K562 (cell line): ENCODE measurements around the gene ARHGEF25. TPM values are rescaled to one million over a fixed set of nuclear protein-coding genes. Genes with fewer than 3 reads are reported as not detected.

ENCODE experiments used
- BCOR ChIP-seq: fragments of 450-650 bp; IDR thresholded peaks from 2 replicates; pipeline ENCODE4 v1.6.1; 2016
- CEBPG ChIP-seq, 3 experiments: fragments of 200-800 bp in 1 of 3; sonication (Bioruptor generic) in 1 of 3; sonication (generic) in 1 of 3; formaldehyde crosslinking in 1 of 3; IDR thresholded peaks in 2 of 3; conservative IDR thresholded peaks in 1 of 3; 2 replicates each; pipeline versions ENCODE4 v1.6.1 to v1.8.0; 2016 to 2022; ENCODE audit warnings: missing compliant biosample characterization in 2 of 3, missing genetic modification characterization in 2 of 3, mild to moderate bottlenecking in 1 of 3, missing genetic modification reagents in 1 of 3
- FOXA3 ChIP-seq, 2 experiments: fragments of 450-650 bp in 1 of 2; sonication (generic) in 1 of 2; formaldehyde crosslinking; IDR thresholded peaks in 1 of 2; conservative IDR thresholded peaks in 1 of 2; 2 replicates each; pipeline versions ENCODE4 v1.4.0 to v1.8.0; 2020 to 2022; ENCODE audit warnings: mild to moderate bottlenecking in 2 of 2, missing genetic modification reagents in 1 of 2
- NFXL1 ChIP-seq: fragments of 450-650 bp; formaldehyde crosslinking; IDR thresholded peaks from 2 replicates; pipeline ENCODE4 v1.4.0; 2021; ENCODE audit warnings: mild to moderate bottlenecking
- NR1H2 ChIP-seq: sonication (generic); formaldehyde crosslinking; IDR thresholded peaks from 2 replicates; pipeline ENCODE4 v1.4.0; 2020; ENCODE audit warnings: mild to moderate bottlenecking, missing genetic modification reagents
- ZNF184 ChIP-seq: sonication (generic); formaldehyde crosslinking; IDR thresholded peaks from 2 replicates; pipeline ENCODE4 v1.5.0; 2020; ENCODE audit warnings: missing genetic modification reagents
- ZNF436 ChIP-seq: fragments of 250-450, 450-650 bp; sonication (Bioruptor Pico); formaldehyde crosslinking; IDR thresholded peaks from 2 replicates; pipeline ENCODE4 v1.7.0; 2020; ENCODE audit warnings: mild to moderate bottlenecking
- ZSCAN29 ChIP-seq: fragments of 450-650 bp; IDR thresholded peaks from 2 replicates; pipeline ENCODE4 v1.6.1; 2017
- polyA plus RNA-seq, 8 experiments: library from polyadenylated mRNA; depleted of rRNA in 4 of 8; stranded (reverse) in 5 of 8; unstranded in 3 of 8; fragments of >200 nt; fragmentation: Nextera tagmentation in 2 of 8; fragmentation: Illumina TruSeq in 1 of 8; extraction: Ambion mirVana in 2 of 8; extraction: Trizol in 1 of 8; gene quantifications; 2 replicates each; pipeline versions ENCODE4 v1.2.1 to v1.2.3, GENCODE V29; 2011 to 2014; ENCODE audit warnings: inconsistent platforms in 1 of 8, missing spikeins in 1 of 8
- total RNA-seq, 7 experiments: library from RNA; depleted of rRNA in 6 of 7; stranded (reverse); fragments of >200 nt in 6 of 7; fragmentation: Illumina TruSeq in 2 of 7; extraction: Trizol in 2 of 7; gene quantifications; 2 replicates each; pipeline versions ENCODE4 v1.2.1 to v1.2.3, GENCODE V29; 2011 to 2021; ENCODE audit warnings: low replicate concordance in 1 of 7
- TF ChIP-seq, protein P1 (sequence below): fragments of 150-350 bp; conservative IDR thresholded peaks from 2 replicates; pipeline ENCODE4 v1.6.1; 2014; ENCODE audit warnings: low read length
- TF ChIP-seq, protein P2 (sequence below): IDR thresholded peaks from 2 replicates; pipeline ENCODE4 v1.6.1; 2016; ENCODE audit warnings: missing genetic modification characterization, missing compliant biosample characterization

The ARHGEF25 gene
- total and polyA plus RNA-seq, 9 of the 15 experiments (the other 6 are each of a cell fraction or from before 2014, with no cell fraction given) = 0.13 to 17.3 (median 11.6) TPM

GRCh38 chr12:57613427-57614109, 2.3 kb downstream of the ARHGEF25 start (continued):
- TF ChIP-seq CEBPG (CRISPR knock-in tag; IDR thresholded peaks at IDR 0.05) (no peak), CEBPG (tag; conservative IDR thresholded peaks at IDR 0.05 in 1 of 2, IDR thresholded peaks at IDR 0.05 in 1 of 2) (peak in 1 of 2 experiments; percentile 34; a peak in 1 of 4 replicates), ZNF436 (CRISPR knock-in tag) (no peak), NR1H2 (CRISPR knock-in tag) (no peak), ZNF184 (no peak), FOXA3 (CRISPR knock-in tag; conservative IDR thresholded peaks at IDR 0.05 in 1 of 2, IDR thresholded peaks at IDR 0.05 in 1 of 2) (no peak), BCOR (no peak), NFXL1 (CRISPR knock-in tag) (no peak), ZSCAN29 (no peak)
- TF ChIP-seq, protein P1, sequence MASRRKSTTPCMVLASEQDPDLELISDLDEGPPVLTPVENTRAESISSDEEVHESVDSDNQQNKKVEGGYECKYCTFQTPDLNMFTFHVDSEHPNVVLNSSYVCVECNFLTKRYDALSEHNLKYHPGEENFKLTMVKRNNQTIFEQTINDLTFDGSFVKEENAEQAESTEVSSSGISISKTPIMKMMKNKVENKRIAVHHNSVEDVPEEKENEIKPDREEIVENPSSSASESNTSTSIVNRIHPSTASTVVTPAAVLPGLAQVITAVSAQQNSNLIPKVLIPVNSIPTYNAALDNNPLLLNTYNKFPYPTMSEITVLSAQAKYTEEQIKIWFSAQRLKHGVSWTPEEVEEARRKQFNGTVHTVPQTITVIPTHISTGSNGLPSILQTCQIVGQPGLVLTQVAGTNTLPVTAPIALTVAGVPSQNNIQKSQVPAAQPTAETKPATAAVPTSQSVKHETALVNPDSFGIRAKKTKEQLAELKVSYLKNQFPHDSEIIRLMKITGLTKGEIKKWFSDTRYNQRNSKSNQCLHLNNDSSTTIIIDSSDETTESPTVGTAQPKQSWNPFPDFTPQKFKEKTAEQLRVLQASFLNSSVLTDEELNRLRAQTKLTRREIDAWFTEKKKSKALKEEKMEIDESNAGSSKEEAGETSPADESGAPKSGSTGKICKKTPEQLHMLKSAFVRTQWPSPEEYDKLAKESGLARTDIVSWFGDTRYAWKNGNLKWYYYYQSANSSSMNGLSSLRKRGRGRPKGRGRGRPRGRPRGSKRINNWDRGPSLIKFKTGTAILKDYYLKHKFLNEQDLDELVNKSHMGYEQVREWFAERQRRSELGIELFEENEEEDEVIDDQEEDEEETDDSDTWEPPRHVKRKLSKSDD = no peak
- TF ChIP-seq, protein P2, sequence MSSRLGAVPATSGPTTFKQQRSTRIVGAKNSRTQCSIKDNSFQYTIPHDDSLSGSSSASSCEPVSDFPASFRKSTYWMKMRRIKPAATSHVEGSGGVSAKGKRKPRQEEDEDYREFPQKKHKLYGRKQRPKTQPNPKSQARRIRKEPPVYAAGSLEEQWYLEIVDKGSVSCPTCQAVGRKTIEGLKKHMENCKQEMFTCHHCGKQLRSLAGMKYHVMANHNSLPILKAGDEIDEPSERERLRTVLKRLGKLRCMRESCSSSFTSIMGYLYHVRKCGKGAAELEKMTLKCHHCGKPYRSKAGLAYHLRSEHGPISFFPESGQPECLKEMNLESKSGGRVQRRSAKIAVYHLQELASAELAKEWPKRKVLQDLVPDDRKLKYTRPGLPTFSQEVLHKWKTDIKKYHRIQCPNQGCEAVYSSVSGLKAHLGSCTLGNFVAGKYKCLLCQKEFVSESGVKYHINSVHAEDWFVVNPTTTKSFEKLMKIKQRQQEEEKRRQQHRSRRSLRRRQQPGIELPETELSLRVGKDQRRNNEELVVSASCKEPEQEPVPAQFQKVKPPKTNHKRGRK (tag) = no peak
